K562 (cell line): ENCODE measurements around the gene TINCR. TPM values are rescaled to one million over a fixed set of nuclear protein-coding genes. Genes with fewer than 3 reads are reported as not detected.

Source experiments
- ATAC-seq: fragments of 200-7000 bp; cut with Tn5 transposase; 3 replicates; pipeline ENCODE4 v1.9.1; 2020; ENCODE audit warnings: moderate library complexity
- BruUV-seq: library from RNA; stranded (reverse); fragments of 400-500 nt; replicated peaks from 2 replicates; lab custom pipeline; 2021; lab: Mats Ljungman, UMichigan
- CTCF ChIA-PET: fragments of 300-600 bp; formaldehyde crosslinking; extraction: SDS; loops from one replicate; lab custom pipeline; 2021; ENCODE audit warnings: low intra/inter-chr PET ratio; lab: Yijun Ruan, JAX
- POLR2A ChIA-PET: fragments of 300-600, 350-650 bp; sonication (Branson Sonifier 250); formaldehyde crosslinking; extraction: SDS; loops from one replicate; lab custom pipeline; 2021; ENCODE audit warnings: antibody characterized with exemption, inconsistent platforms; lab: Yijun Ruan, JAX
- DNase-seq, 4 experiments: peaks; one replicate each; pipeline versions ENCODE4 v3.0.0 to v3.0.0-alpha.2; 2011 to 2018; ENCODE audit warnings: low spot score in 3 of 4, mixed read lengths in 3 of 4; ENCODE audit errors: extremely low read depth in 1 of 4
- FAIRE-seq: peaks from 2 replicates; lab custom pipeline; 2011; peaks lifted over from hg19 to GRCh38; lab: Jason Lieb, UNC
- H2AFZ ChIP-seq: 2 replicates; pipeline ENCODE4 v1.6.0; 2011; ENCODE audit warnings: low read depth, low read length, control low read depth, inconsistent platforms
- H3K27ac ChIP-seq: fragments of 200-600 bp; 3 replicates; pipeline ENCODE4 v1.8.0; 2011; ENCODE audit warnings: low read depth, mild to moderate bottlenecking, control low read depth, inconsistent platforms, low read length, moderate library complexity, mixed read lengths; ENCODE audit errors: extremely low read depth
- H3K27me3 ChIP-seq, 2 experiments: fragments of 300-600 bp in 1 of 2; 2 replicates in 1 of 2; 3 replicates in 1 of 2; pipeline versions ENCODE4 v1.6.0 to v1.8.0; 2011; ENCODE audit warnings: inconsistent platforms in 2 of 2, low read length in 2 of 2, mild to moderate bottlenecking in 1 of 2, mixed read lengths in 1 of 2, moderate library complexity in 1 of 2; ENCODE audit not compliant: control insufficient read depth in 2 of 2, insufficient read depth in 2 of 2
- H3K36me3 ChIP-seq: fragments of 300-600 bp; 3 replicates; pipeline ENCODE4 v1.8.0; 2011; ENCODE audit warnings: mild to moderate bottlenecking, low read length, inconsistent platforms; ENCODE audit not compliant: control insufficient read depth, insufficient read depth
- H3K4me1 ChIP-seq, 2 experiments: fragments of 200-600 bp in 1 of 2; replicated peaks in 1 of 2; 2 replicates in 1 of 2; 3 replicates in 1 of 2; pipeline versions ENCODE4 v1.5.1 to v1.8.0; 2011; ENCODE audit warnings: inconsistent platforms in 2 of 2, low read length in 2 of 2, mild to moderate bottlenecking in 1 of 2, mixed read lengths in 1 of 2, moderate library complexity in 1 of 2; ENCODE audit not compliant: control insufficient read depth in 2 of 2, insufficient read depth in 2 of 2
- H3K4me2 ChIP-seq: 2 replicates; pipeline ENCODE4 v1.6.1; 2011; ENCODE audit warnings: low read length, control low read depth, inconsistent platforms, mixed read lengths; ENCODE audit not compliant: insufficient read depth
- H3K4me3 ChIP-seq: fragments of 200-600 bp; sonication (generic), shearing (Covaris generic); 2 replicates; pipeline ENCODE4 v1.5.1; 2016; ENCODE audit warnings: control low read depth, inconsistent platforms
- H3K79me2 ChIP-seq: fragments of 200-600 bp; 3 replicates; pipeline ENCODE4 v1.8.0; 2011; ENCODE audit warnings: low read length, inconsistent platforms; ENCODE audit not compliant: control insufficient read depth, insufficient read depth
- H3K9ac ChIP-seq, 2 experiments: 2 replicates each; pipeline versions ENCODE4 v1.6.0 to v1.6.1; 2011; ENCODE audit warnings: low read depth in 2 of 2, low read length in 2 of 2, control low read depth in 1 of 2, inconsistent platforms in 1 of 2, mild to moderate bottlenecking in 1 of 2, mixed read lengths in 1 of 2; ENCODE audit not compliant: insufficient read depth in 1 of 2
- H3K9me1 ChIP-seq: one replicate; pipeline ENCODE4 v1.6.0; 2011; ENCODE audit warnings: inconsistent platforms, mild to moderate bottlenecking, low read length, moderate library complexity; ENCODE audit not compliant: control insufficient read depth, insufficient read depth
- H3K9me3 ChIP-seq: replicated peaks from 2 replicates; pipeline ENCODE4 v1.5.1; 2011; ENCODE audit warnings: low read depth, low read length, inconsistent platforms; ENCODE audit not compliant: control insufficient read depth, insufficient read depth
- H4K20me1 ChIP-seq: replicated peaks from 2 replicates; pipeline ENCODE4 v1.6.1; 2011; ENCODE audit warnings: low read length, inconsistent platforms, mixed read lengths; ENCODE audit not compliant: control insufficient read depth, insufficient read depth
- HDAC8 ChIP-seq: fragments of 450-650 bp; IDR thresholded peaks from 2 replicates; pipeline ENCODE4 v1.6.1; 2016; ENCODE audit warnings: mild to moderate bottlenecking, missing genetic modification characterization, moderate library complexity, missing compliant biosample characterization
- RBFOX2 ChIP-seq: fragments of 200-400 bp; formaldehyde crosslinking; IDR thresholded peaks from 2 replicates; pipeline ENCODE4 v1.6.1; 2017; ENCODE audit warnings: low read depth, mild to moderate bottlenecking, low read length, moderate library complexity
- RCOR1 ChIP-seq, 2 experiments: IDR thresholded peaks; 2 replicates each; pipeline ENCODE4 v1.6.1; 2012; ENCODE audit warnings: low read depth in 2 of 2, low read length in 2 of 2, borderline replicate concordance in 1 of 2, improper control_type of control experiment in 1 of 2
- TOE1 ChIP-seq, 2 experiments: fragments of 450-650 bp in 1 of 2; sonication (generic) in 1 of 2; formaldehyde crosslinking in 1 of 2; IDR thresholded peaks; 2 replicates each; pipeline versions ENCODE4 v1.7.1 to v1.8.0; 2016 to 2022; ENCODE audit warnings: borderline replicate concordance in 2 of 2, mild to moderate bottlenecking in 2 of 2, antibody characterized with exemption in 1 of 2, inconsistent platforms in 1 of 2, low read depth in 1 of 2, missing genetic modification reagents in 1 of 2, moderate library complexity in 1 of 2
- ZFP1 ChIP-seq: fragments of 450-650 bp; formaldehyde crosslinking; IDR thresholded peaks from 2 replicates; pipeline ENCODE4 v1.4.0; 2020; ENCODE audit warnings: mild to moderate bottlenecking, mixed read lengths
- ZNF23 ChIP-seq: fragments of 250-450 bp; sonication (Bioruptor Pico); IDR thresholded peaks from 2 replicates; pipeline ENCODE4 v1.4.0; 2020; ENCODE audit warnings: mild to moderate bottlenecking
- ZNF263 ChIP-seq: sonication (generic); formaldehyde crosslinking; IDR thresholded peaks from 2 replicates; pipeline ENCODE4 v1.8.0; 2022; ENCODE audit warnings: mild to moderate bottlenecking, missing genetic modification reagents, borderline replicate concordance
- WGBS: fragments of 100-300 bp; shearing (Covaris generic); methylation state at CpG from one replicate; pipeline ENCODE4 v1.1.6; 2016; ENCODE audit warnings: low coverage, mixed read lengths; ENCODE audit not compliant: insufficient coverage; ENCODE audit errors: missing lambda C conversion rate; 5-methylcytosine and 5-hydroxymethylcytosine counted together
- in situ Hi-C: fragments of 300-500 bp; cut with MboI; formaldehyde crosslinking; loops from 4 replicates; pipeline ENCODE4 v1.15.0; 2018; ENCODE audit warnings: inconsistent platforms, mixed read lengths
- intact Hi-C: fragments of 100-400 bp; cut with micrococcal nuclease; formaldehyde crosslinking; loops from 2 replicates; pipeline ENCODE4 v1.14.2; 2022
- polyA plus RNA-seq, 8 experiments: library from polyadenylated mRNA; depleted of rRNA in 4 of 8; stranded (reverse) in 5 of 8; unstranded in 3 of 8; fragments of >200 nt; fragmentation: Nextera tagmentation in 2 of 8; fragmentation: Illumina TruSeq in 1 of 8; extraction: Ambion mirVana in 2 of 8; extraction: Trizol in 1 of 8; gene quantifications; 2 replicates each; pipeline versions ENCODE4 v1.2.1 to v1.2.3, GENCODE V29; 2011 to 2014; ENCODE audit warnings: inconsistent platforms in 1 of 8, missing spikeins in 1 of 8
- total RNA-seq, 7 experiments: library from RNA; depleted of rRNA in 6 of 7; stranded (reverse); fragments of >200 nt in 6 of 7; fragmentation: Illumina TruSeq in 2 of 7; extraction: Trizol in 2 of 7; gene quantifications; 2 replicates each; pipeline versions ENCODE4 v1.2.1 to v1.2.3, GENCODE V29; 2011 to 2021; ENCODE audit warnings: low replicate concordance in 1 of 7
- TF ChIP-seq, protein P1 (sequence below): sonication (generic); formaldehyde crosslinking; IDR thresholded peaks from 2 replicates; pipeline ENCODE4 v1.8.0; 2022; ENCODE audit warnings: mild to moderate bottlenecking, missing genetic modification reagents
- TF ChIP-seq, protein P2 (sequence below): sonication (generic); formaldehyde crosslinking; IDR thresholded peaks from 2 replicates; pipeline ENCODE4 v1.8.1; 2023; ENCODE audit warnings: mild to moderate bottlenecking, missing genetic modification reagents
- TF ChIP-seq, protein P3 (sequence below): IDR thresholded peaks from 3 replicates; pipeline ENCODE4 v1.6.1; 2011; ENCODE audit warnings: borderline replicate concordance, mild to moderate bottlenecking, moderate library complexity; ENCODE audit not compliant: insufficient read length; ENCODE audit errors: extremely low read depth
- TF ChIP-seq, protein P4 (sequence below): IDR thresholded peaks from 2 replicates; pipeline ENCODE4 v1.6.1; 2012; ENCODE audit warnings: low read depth, low read length, improper control_type of control experiment, borderline replicate concordance

Gene TINCR
- total and polyA plus RNA-seq, 9 of the 15 experiments (the other 6 are each of a cell fraction or from before 2014, with no cell fraction given), result 0.03 to 0.24 (median 0.09) TPM; not detected in 1

DNA sequence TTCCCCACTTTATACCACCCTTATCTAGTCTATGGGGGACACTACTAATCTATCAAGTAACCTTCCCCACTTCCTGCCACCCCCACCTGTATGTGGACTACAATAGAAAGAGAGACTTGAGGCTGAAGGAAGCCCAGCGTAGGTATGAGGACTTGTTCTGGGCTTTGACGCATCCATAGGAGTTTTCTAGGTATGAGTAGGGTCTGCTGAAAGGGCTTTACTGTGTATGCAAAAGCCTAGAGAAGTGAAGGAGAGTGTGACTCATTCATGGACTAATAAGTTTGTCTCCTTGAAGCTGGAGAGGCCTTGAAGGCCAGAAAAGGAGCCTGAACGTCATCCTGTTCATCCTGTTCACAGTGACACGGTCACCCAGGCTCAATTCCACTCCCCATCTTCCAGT lies 21.8 kb downstream of the TINCR start:
- Histone ChIP-seq H4K20me1 (no peaks in the 10 kb centered on the region), H3K9me3 (no peaks in the 10 kb centered on the region), H3K9ac (no peak overlapping the region), H3K9me1 (no peaks in the 10 kb centered on the region), H3K27ac (no peak overlapping the region), H3K36me3 (no peaks in the 10 kb centered on the region), H3K4me1 (no peaks in the 10 kb centered on the region), H2AFZ (no peak overlapping the region), H3K79me2 (no peaks in the 10 kb centered on the region), H3K4me3 (no peak overlapping the region), H3K4me2 (no peak overlapping the region), H3K27me3 (peaks cover 7 to 14% of the 10 kb centered on the region in 2 experiments; a peak in 2 of 5 replicates)
- TF ChIP-seq ZNF23 (CRISPR knock-in tag), result no peak
- TF ChIP-seq, protein P1, sequence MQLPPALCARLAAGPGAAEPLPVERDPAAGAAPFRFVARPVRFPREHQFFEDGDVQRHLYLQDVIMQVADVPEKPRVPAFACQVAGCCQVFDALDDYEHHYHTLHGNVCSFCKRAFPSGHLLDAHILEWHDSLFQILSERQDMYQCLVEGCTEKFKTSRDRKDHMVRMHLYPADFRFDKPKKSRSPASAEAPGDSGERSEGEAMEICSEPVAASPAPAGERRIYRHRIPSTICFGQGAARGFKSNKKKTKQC (CRISPR knock-in tag), result no peak
- TF ChIP-seq HDAC8 (tag), result no peak
- TF ChIP-seq RBFOX2, result no peak
- no peak for TF ChIP-seq ZNF263 (CRISPR knock-in tag)
- no peak for TF ChIP-seq ZFP1 (CRISPR knock-in tag)
- TF ChIP-seq, protein P2, sequence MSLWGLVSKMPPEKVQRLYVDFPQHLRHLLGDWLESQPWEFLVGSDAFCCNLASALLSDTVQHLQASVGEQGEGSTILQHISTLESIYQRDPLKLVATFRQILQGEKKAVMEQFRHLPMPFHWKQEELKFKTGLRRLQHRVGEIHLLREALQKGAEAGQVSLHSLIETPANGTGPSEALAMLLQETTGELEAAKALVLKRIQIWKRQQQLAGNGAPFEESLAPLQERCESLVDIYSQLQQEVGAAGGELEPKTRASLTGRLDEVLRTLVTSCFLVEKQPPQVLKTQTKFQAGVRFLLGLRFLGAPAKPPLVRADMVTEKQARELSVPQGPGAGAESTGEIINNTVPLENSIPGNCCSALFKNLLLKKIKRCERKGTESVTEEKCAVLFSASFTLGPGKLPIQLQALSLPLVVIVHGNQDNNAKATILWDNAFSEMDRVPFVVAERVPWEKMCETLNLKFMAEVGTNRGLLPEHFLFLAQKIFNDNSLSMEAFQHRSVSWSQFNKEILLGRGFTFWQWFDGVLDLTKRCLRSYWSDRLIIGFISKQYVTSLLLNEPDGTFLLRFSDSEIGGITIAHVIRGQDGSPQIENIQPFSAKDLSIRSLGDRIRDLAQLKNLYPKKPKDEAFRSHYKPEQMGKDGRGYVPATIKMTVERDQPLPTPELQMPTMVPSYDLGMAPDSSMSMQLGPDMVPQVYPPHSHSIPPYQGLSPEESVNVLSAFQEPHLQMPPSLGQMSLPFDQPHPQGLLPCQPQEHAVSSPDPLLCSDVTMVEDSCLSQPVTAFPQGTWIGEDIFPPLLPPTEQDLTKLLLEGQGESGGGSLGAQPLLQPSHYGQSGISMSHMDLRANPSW (CRISPR knock-in tag), result no peak
- TF ChIP-seq, protein P3, sequence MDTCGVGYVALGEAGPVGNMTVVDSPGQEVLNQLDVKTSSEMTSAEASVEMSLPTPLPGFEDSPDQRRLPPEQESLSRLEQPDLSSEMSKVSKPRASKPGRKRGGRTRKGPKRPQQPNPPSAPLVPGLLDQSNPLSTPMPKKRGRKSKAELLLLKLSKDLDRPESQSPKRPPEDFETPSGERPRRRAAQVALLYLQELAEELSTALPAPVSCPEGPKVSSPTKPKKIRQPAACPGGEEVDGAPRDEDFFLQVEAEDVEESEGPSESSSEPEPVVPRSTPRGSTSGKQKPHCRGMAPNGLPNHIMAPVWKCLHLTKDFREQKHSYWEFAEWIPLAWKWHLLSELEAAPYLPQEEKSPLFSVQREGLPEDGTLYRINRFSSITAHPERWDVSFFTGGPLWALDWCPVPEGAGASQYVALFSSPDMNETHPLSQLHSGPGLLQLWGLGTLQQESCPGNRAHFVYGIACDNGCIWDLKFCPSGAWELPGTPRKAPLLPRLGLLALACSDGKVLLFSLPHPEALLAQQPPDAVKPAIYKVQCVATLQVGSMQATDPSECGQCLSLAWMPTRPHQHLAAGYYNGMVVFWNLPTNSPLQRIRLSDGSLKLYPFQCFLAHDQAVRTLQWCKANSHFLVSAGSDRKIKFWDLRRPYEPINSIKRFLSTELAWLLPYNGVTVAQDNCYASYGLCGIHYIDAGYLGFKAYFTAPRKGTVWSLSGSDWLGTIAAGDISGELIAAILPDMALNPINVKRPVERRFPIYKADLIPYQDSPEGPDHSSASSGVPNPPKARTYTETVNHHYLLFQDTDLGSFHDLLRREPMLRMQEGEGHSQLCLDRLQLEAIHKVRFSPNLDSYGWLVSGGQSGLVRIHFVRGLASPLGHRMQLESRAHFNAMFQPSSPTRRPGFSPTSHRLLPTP, result no peak
- no peak for TF ChIP-seq TOE1 (IDR thresholded peaks at IDR 0.05; ENCODE audit: borderline replicate concordance)
- TF ChIP-seq TOE1 (CRISPR knock-in tag; IDR thresholded peaks at IDR 0.05; ENCODE audit: borderline replicate concordance, low read depth), result no peak
- no peak for TF ChIP-seq RCOR1 (IDR thresholded peaks at IDR 0.05; ENCODE audit: borderline replicate concordance in 1 of 2, low read depth in 2 of 2, low read length in 2 of 2)
- TF ChIP-seq, protein P4, sequence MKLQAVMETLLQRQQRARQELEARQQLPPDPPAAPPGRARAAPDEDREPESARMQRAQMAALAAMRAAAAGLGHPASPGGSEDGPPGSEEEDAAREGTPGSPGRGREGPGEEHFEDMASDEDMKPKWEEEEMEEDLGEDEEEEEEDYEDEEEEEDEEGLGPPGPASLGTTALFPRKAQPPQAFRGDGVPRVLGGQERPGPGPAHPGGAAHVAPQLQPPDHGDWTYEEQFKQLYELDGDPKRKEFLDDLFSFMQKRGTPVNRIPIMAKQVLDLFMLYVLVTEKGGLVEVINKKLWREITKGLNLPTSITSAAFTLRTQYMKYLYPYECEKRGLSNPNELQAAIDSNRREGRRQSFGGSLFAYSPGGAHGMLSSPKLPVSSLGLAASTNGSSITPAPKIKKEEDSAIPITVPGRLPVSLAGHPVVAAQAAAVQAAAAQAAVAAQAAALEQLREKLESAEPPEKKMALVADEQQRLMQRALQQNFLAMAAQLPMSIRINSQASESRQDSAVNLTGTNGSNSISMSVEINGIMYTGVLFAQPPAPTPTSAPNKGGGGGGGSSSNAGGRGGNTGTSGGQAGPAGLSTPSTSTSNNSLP, result no peak
- intact Hi-C loops, result no loop called here
- in situ Hi-C loops, result no loop called here
- POLR2A ChIA-PET, result interaction anchor here (1.0 to 1.9 kb wide), 2 partner anchors 76 to 143 kb away, joined by 3 to 6 read pairs; partner anchors contain the start of gene RPL36
- no peak for ATAC-seq
- no peak for DNase-seq
- CTCF ChIA-PET, result no interaction called here
- no peak for FAIRE-seq
- no TSS peak for BruUV-seq
- WGBS, result 2% methylated on average over 4 of the region's 4 CpGs
